HFF-Myc (cell line): ENCODE data around the gene TMEM115.

Experiments
- DNase-seq: peaks from one replicate; pipeline ENCODE4 v3.0.0-alpha.2; 2011; ENCODE audit warnings: low read depth; ENCODE audit errors: extremely low read depth
- H3K4me3 ChIP-seq: replicated peaks from 2 replicates; pipeline ENCODE4 v1.5.1; 2011; ENCODE audit warnings: low read depth, mild to moderate bottlenecking, control low read depth, low read length
- CTCF ChIP-seq: IDR thresholded peaks from 2 replicates; pipeline ENCODE4 v1.5.1; 2012; ENCODE audit warnings: mild to moderate bottlenecking, low read depth, low read length, control low read depth; ENCODE audit errors: missing control alignments

Gene TMEM115

GRCh38 chr3:50322386-50323091, 36.8 kb downstream of the TMEM115 start, which contains the start of gene HYAL2:
TSS of gene HYAL2 (minus strand) at chr3:50322745. CDS start at chr3:50320489, 2,256 bp downstream.
- H3K4me3 ChIP-seq = peak within 1 kb of the TSS; percentile 86
- DNase-seq = no peak
- TF ChIP-seq CTCF = no peak

GRCh38 chr3:50322115-50322385, 37.3 kb downstream of the TMEM115 start:
- no peak for TF ChIP-seq CTCF

GRCh38 chr3:50321336-50322114, 37.8 kb downstream of the TMEM115 start:
- TF ChIP-seq CTCF = peak; percentile 39
- DNase-seq = no peak
- peak overlapping the region; percentile 86 for H3K4me3 ChIP-seq

More at GRCh38 chr3:50322115-50322385, 37.3 kb downstream of the TMEM115 start:
- H3K4me3 ChIP-seq = peak overlapping the region; percentile 86
- no peak for DNase-seq

GRCh38 chr3:50320853-50321335, 38.4 kb downstream of the TMEM115 start:
- no peak for TF ChIP-seq CTCF
- peak overlapping the region; percentile 86 for H3K4me3 ChIP-seq
- DNase-seq = no peak

GRCh38 chr3:50319894-50320625, 39.3 kb downstream of the TMEM115 start:
- peak overlapping the region; percentile 86 for H3K4me3 ChIP-seq
- no peak for DNase-seq
- TF ChIP-seq CTCF = no peak

DNA sequence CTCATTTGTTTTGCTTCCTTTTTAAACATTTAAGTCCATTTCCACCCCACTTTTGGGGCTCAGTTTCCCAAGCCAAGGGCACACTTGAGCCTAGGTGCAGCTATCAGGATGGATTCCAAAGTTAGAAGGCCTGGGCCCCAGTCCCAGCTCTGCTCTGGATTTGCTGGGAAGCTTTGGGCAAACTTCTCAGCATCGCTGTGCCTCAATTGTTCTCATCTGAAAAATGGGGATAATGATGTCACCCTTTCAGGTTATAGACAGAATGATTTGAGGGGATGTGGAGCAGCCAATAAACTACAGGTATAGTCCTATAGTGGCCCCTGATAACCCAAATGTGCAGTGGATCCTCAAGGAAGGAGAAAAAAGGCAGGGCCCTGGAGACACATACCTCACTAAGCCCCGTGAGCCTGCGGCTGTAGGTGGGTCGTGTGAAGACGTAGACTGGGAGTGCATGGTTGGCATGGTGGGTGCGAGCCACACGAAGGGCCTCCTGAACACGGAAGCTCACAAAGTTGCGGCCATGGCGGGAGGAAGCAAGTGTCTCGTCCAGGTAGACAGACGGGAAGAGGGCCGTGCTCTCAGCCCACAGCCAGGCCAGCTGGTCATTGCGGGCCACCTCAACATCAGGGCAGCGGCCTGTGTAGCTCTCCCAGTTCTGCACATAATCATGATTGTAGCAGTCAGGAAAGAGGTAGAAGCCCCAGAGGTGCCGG, 40.0 kb downstream of the TMEM115 start:
- no peak for DNase-seq
- no peak for TF ChIP-seq CTCF
- no peak overlapping the region for H3K4me3 ChIP-seq
